Measurements from ENCODE around the gene CMIP.

GRCh38 chr16:81723098-81723723 is 278.6 kb downstream of the CMIP start:
- TF ChIP-seq POLR2A (IDR thresholded peaks at IDR 0.05): no peak
- TF ChIP-seq, protein P1, sequence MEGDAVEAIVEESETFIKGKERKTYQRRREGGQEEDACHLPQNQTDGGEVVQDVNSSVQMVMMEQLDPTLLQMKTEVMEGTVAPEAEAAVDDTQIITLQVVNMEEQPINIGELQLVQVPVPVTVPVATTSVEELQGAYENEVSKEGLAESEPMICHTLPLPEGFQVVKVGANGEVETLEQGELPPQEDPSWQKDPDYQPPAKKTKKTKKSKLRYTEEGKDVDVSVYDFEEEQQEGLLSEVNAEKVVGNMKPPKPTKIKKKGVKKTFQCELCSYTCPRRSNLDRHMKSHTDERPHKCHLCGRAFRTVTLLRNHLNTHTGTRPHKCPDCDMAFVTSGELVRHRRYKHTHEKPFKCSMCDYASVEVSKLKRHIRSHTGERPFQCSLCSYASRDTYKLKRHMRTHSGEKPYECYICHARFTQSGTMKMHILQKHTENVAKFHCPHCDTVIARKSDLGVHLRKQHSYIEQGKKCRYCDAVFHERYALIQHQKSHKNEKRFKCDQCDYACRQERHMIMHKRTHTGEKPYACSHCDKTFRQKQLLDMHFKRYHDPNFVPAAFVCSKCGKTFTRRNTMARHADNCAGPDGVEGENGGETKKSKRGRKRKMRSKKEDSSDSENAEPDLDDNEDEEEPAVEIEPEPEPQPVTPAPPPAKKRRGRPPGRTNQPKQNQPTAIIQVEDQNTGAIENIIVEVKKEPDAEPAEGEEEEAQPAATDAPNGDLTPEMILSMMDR (IDR thresholded peaks at IDR 0.05): peak; percentile 39 to 89 (median 75)

All from thyroid gland (tissue), 4 donors.